Neural cell (in vitro differentiated cells): Measurements from ENCODE around the gene TELO2.
"Not testable (repeated sequence)": the region's sequence is repeated elsewhere in the genome, so short reads cannot be mapped to it uniquely, and the experiment has no call there.

Experiments used
- EZH2 ChIP-seq: fragments of 200-600, 300-800 bp; shearing (Covaris generic), sonication (generic); IDR thresholded peaks from 2 replicates; pipeline ENCODE4 v1.6.1; 2014; ENCODE audit warnings: antibody characterized with exemption, low read length, borderline replicate concordance, mild to moderate bottlenecking; ENCODE audit not compliant: insufficient read depth, poor library complexity, severe bottlenecking
- RAD21 ChIP-seq: fragments of 450-650 bp; conservative IDR thresholded peaks from 2 replicates; pipeline ENCODE4 v1.6.1; 2014; ENCODE audit warnings: antibody characterized with exemption, mild to moderate bottlenecking, moderate library complexity
- SMC3 ChIP-seq: fragments of 450-650 bp; conservative IDR thresholded peaks from 2 replicates; pipeline ENCODE4 v1.6.1; 2014; ENCODE audit warnings: antibody characterized with exemption, mild to moderate bottlenecking, moderate library complexity; ENCODE audit not compliant: poor library complexity
- TAF1 ChIP-seq: IDR thresholded peaks from 2 replicates; pipeline ENCODE4 v1.6.1; 2012; ENCODE audit warnings: low read depth
- TF ChIP-seq, protein P1 (sequence below): fragments of 450-650 bp; IDR thresholded peaks from 2 replicates; pipeline ENCODE4 v1.5.1; 2014; ENCODE audit warnings: antibody characterized with exemption, mild to moderate bottlenecking, moderate library complexity; ENCODE audit not compliant: poor library complexity, severe bottlenecking

DNA sequence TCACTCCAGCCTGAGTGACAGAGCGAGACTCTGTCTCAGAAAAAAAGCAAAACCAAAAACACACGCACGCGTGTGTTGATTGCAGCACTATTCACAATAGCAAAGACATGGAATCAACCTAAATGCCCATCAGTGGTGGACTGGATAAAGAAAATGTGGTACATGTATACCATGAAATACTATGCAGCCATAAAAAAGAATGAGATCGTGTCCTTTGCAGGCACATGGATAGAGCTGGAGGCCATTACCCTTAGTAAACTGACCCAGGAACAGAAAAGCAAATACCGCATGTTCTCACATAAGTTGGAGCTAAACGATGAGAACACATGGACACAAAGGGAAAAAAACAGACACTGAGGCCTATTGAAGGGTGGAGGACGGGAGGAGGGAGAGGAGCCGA is 14.2 kb upstream of the TELO2 start:
- TF ChIP-seq TAF1, SMC3, EZH2, RAD21: not testable (repeated sequence)
- TF ChIP-seq, protein P1, sequence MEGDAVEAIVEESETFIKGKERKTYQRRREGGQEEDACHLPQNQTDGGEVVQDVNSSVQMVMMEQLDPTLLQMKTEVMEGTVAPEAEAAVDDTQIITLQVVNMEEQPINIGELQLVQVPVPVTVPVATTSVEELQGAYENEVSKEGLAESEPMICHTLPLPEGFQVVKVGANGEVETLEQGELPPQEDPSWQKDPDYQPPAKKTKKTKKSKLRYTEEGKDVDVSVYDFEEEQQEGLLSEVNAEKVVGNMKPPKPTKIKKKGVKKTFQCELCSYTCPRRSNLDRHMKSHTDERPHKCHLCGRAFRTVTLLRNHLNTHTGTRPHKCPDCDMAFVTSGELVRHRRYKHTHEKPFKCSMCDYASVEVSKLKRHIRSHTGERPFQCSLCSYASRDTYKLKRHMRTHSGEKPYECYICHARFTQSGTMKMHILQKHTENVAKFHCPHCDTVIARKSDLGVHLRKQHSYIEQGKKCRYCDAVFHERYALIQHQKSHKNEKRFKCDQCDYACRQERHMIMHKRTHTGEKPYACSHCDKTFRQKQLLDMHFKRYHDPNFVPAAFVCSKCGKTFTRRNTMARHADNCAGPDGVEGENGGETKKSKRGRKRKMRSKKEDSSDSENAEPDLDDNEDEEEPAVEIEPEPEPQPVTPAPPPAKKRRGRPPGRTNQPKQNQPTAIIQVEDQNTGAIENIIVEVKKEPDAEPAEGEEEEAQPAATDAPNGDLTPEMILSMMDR: not testable (repeated sequence)
